Skeletal muscle satellite cell (primary cell): ENCODE data around the gene CHD6.

Source experiments
- H3K27me3 ChIP-seq: 2 replicates; pipeline ENCODE4 v1.7.0; 2013; ENCODE audit warnings: low read length; ENCODE audit not compliant: control insufficient read depth, insufficient read depth
- H3K36me3 ChIP-seq: 2 replicates; pipeline ENCODE4 v1.7.0; 2013; ENCODE audit warnings: mild to moderate bottlenecking, control low read depth, low read length; ENCODE audit not compliant: insufficient read depth
- H3K4me1 ChIP-seq: 2 replicates; pipeline ENCODE4 v1.7.0; 2013; ENCODE audit warnings: low read length; ENCODE audit not compliant: control insufficient read depth, insufficient read depth
- H3K4me2 ChIP-seq: 2 replicates; pipeline ENCODE4 v1.7.0; 2013; ENCODE audit warnings: mild to moderate bottlenecking, low read length
- H3K4me3 ChIP-seq: 2 replicates; pipeline ENCODE4 v1.7.0; 2013; ENCODE audit warnings: low read length
- H3K9ac ChIP-seq: 2 replicates; pipeline ENCODE4 v1.7.0; 2013; ENCODE audit warnings: mild to moderate bottlenecking, low read depth, low read length, moderate library complexity
- H3K9me3 ChIP-seq: replicated peaks from 2 replicates; pipeline ENCODE4 v1.7.0; 2013; ENCODE audit warnings: mild to moderate bottlenecking, control low read depth, low read length

The CHD6 gene

GRCh38 chr20:41411391-41411847 lies 206.8 kb downstream of the CHD6 start:
- no peaks in the 10 kb centered on the region for H3K27me3 ChIP-seq
- H3K9me3 ChIP-seq: no peaks in the 10 kb centered on the region
- no peak overlapping the region for H3K9ac ChIP-seq
- no peak overlapping the region for H3K4me2 ChIP-seq
- peaks cover 83% of the 10 kb centered on the region for H3K36me3 ChIP-seq
- peaks cover 12% of the 10 kb centered on the region for H3K4me1 ChIP-seq
- no peak overlapping the region for H3K4me3 ChIP-seq

- Histone ChIP-seq H3K9ac (no peak overlapping the region), H3K36me3 (peaks cover 78% of the 10 kb centered on the region)
Measured at GRCh38 chr20:41408986-41409385, 209.2 kb downstream of the CHD6 start.

GRCh38 chr20:41408156-41408794 lies 209.9 kb downstream of the CHD6 start:
- Histone ChIP-seq H3K9ac (no peak overlapping the region), H3K4me3 (no peak overlapping the region), H3K36me3 (peaks cover 78% of the 10 kb centered on the region)

More at GRCh38 chr20:41408986-41409385, 209.2 kb downstream of the CHD6 start:
- Histone ChIP-seq H3K4me2 (no peak overlapping the region), H3K27me3 (no peaks in the 10 kb centered on the region), H3K9me3 (no peaks in the 10 kb centered on the region), H3K4me1 (peaks cover 12% of the 10 kb centered on the region), H3K4me3 (no peak overlapping the region)

GRCh38 chr20:41407607-41408006 lies 210.6 kb downstream of the CHD6 start:
- Histone ChIP-seq H3K4me1 (peaks cover 12% of the 10 kb centered on the region), H3K27me3 (no peaks in the 10 kb centered on the region), H3K9ac (no peak overlapping the region), H3K36me3 (peaks cover 77% of the 10 kb centered on the region), H3K4me2 (no peak overlapping the region), H3K4me3 (no peak overlapping the region), H3K9me3 (no peaks in the 10 kb centered on the region)

More at GRCh38 chr20:41408156-41408794, 209.9 kb downstream of the CHD6 start:
- Histone ChIP-seq H3K27me3 (no peaks in the 10 kb centered on the region), H3K4me2 (no peak overlapping the region), H3K4me1 (peaks cover 12% of the 10 kb centered on the region), H3K9me3 (no peaks in the 10 kb centered on the region)

GRCh38 chr20:41406896-41407444 lies 211.2 kb downstream of the CHD6 start:
- Histone ChIP-seq H3K9me3 (no peaks in the 10 kb centered on the region), H3K9ac (no peak overlapping the region), H3K4me2 (no peak overlapping the region), H3K36me3 (peaks cover 71% of the 10 kb centered on the region), H3K4me1 (peaks cover 12% of the 10 kb centered on the region), H3K4me3 (no peak overlapping the region), H3K27me3 (no peaks in the 10 kb centered on the region)

- H3K4me3 ChIP-seq: no peak overlapping the region
- H3K9me3 ChIP-seq: no peaks in the 10 kb centered on the region
- H3K36me3 ChIP-seq: peaks cover 69% of the 10 kb centered on the region
- H3K4me2 ChIP-seq: no peak overlapping the region
- no peak overlapping the region for H3K9ac ChIP-seq
- H3K27me3 ChIP-seq: no peaks in the 10 kb centered on the region
- H3K4me1 ChIP-seq: peaks cover 12% of the 10 kb centered on the region
Measured at GRCh38 chr20:41406353-41406752, 211.8 kb downstream of the CHD6 start.

- Histone ChIP-seq H3K27me3 (no peaks in the 10 kb centered on the region), H3K9ac (no peak overlapping the region), H3K4me2 (no peak overlapping the region), H3K9me3 (no peaks in the 10 kb centered on the region), H3K4me1 (peaks cover 12% of the 10 kb centered on the region), H3K36me3 (peaks cover 64% of the 10 kb centered on the region), H3K4me3 (no peak overlapping the region)
Measured at GRCh38 chr20:41405436-41405835, 212.7 kb downstream of the CHD6 start.

GRCh38 chr20:41403604-41404003 lies 214.6 kb downstream of the CHD6 start:
- Histone ChIP-seq H3K4me3 (no peak overlapping the region), H3K4me2 (no peak overlapping the region), H3K4me1 (peaks cover 3% of the 10 kb centered on the region), H3K27me3 (no peaks in the 10 kb centered on the region), H3K9ac (no peak overlapping the region), H3K36me3 (peaks cover 50% of the 10 kb centered on the region), H3K9me3 (no peaks in the 10 kb centered on the region)

- no peaks in the 10 kb centered on the region for H3K9me3 ChIP-seq
- H3K4me3 ChIP-seq: no peak overlapping the region
- peaks cover 9% of the 10 kb centered on the region for H3K36me3 ChIP-seq
- no peaks in the 10 kb centered on the region for H3K4me1 ChIP-seq
- no peak overlapping the region for H3K9ac ChIP-seq
- H3K27me3 ChIP-seq: no peaks in the 10 kb centered on the region
- H3K4me2 ChIP-seq: no peak overlapping the region
Measured at GRCh38 chr20:41398408-41398807, 219.8 kb downstream of the CHD6 start.

- H3K9me3 ChIP-seq: no peaks in the 10 kb centered on the region
- no peak overlapping the region for H3K4me3 ChIP-seq
- H3K27me3 ChIP-seq: no peaks in the 10 kb centered on the region
- H3K9ac ChIP-seq: no peak overlapping the region
- H3K36me3 ChIP-seq: peaks cover 3% of the 10 kb centered on the region
- no peaks in the 10 kb centered on the region for H3K4me1 ChIP-seq
- peak overlapping the region; percentile 33 for H3K4me2 ChIP-seq
Measured at GRCh38 chr20:41395667-41396664, 222.2 kb downstream of the CHD6 start.

- Histone ChIP-seq H3K4me3 (no peak overlapping the region), H3K36me3 (no peaks in the 10 kb centered on the region), H3K9me3 (no peaks in the 10 kb centered on the region), H3K4me1 (no peaks in the 10 kb centered on the region), H3K9ac (no peak overlapping the region), H3K4me2 (no peak overlapping the region), H3K27me3 (no peaks in the 10 kb centered on the region)
Measured at GRCh38 chr20:41394931-41395666, 223.1 kb downstream of the CHD6 start.
